GM12801 (cell line): ENCODE data around the gene EPHA2.

Experiments used
- CTCF ChIP-seq: IDR thresholded peaks from one replicate; pipeline ENCODE4 v1.5.1; 2011; ENCODE audit warnings: control low read depth; ENCODE audit not compliant: insufficient read length; ENCODE audit errors: extremely low read depth

Gene EPHA2

GRCh38 chr1:16155537-16156410 lies at the start of gene EPHA2:
Gene EPHA2 (minus strand): TSS chr1:16156069. CDS start chr1:16155932, 137 bp downstream.
- no peak for TF ChIP-seq CTCF

- no peak for TF ChIP-seq CTCF
These were observed 49.4 kb upstream of the EPHA2 start for GRCh38 chr1:16205334-16205671.

- TF ChIP-seq CTCF = no peak
These were observed 48.9 kb upstream of the EPHA2 start for GRCh38 chr1:16204634-16205333.

GRCh38 chr1:16204216-16204615 lies 48.3 kb upstream of the EPHA2 start:
- no peak for TF ChIP-seq CTCF

- TF ChIP-seq CTCF = no peak
These were observed 47.7 kb upstream of the EPHA2 start for GRCh38 chr1:16203550-16203949.

- TF ChIP-seq CTCF = no peak
These were observed 46.7 kb upstream of the EPHA2 start for GRCh38 chr1:16202281-16203210.

GRCh38 chr1:16199700-16200099 lies 43.8 kb upstream of the EPHA2 start:
- TF ChIP-seq CTCF = no peak
